NCI-H510A treated with DMSO at 0.1 percent for 48 hours (cell line): ENCODE results near the gene EID1.
A peak's percentile ranks its signal among the peaks of the same experiment; 100 is the strongest.
"Not testable (repeated sequence)": the region's sequence is repeated elsewhere in the genome, so short reads cannot be mapped to it uniquely, and the experiment has no call there.

ENCODE experiments used
- DNase-seq: peaks from one replicate; lab custom pipeline; 2025; lab: John Stamatoyannopoulos, UW

Gene EID1

GRCh38 chr15:48910554-48910953 lies 32.6 kb downstream of the EID1 start:
- not testable (repeated sequence) for DNase-seq

- DNase-seq, result no peak
These were observed 35.2 kb downstream of the EID1 start for GRCh38 chr15:48913141-48913540.

GRCh38 chr15:48914717-48915116 lies 36.8 kb downstream of the EID1 start:
- no peak for DNase-seq

- no peak for DNase-seq
These were observed 37.9 kb downstream of the EID1 start for GRCh38 chr15:48915861-48916260.

GRCh38 chr15:48916721-48917120 lies 38.8 kb downstream of the EID1 start:
- no peak for DNase-seq

GRCh38 chr15:48922046-48922445 lies 44.1 kb downstream of the EID1 start:
- no peak for DNase-seq

- no peak for DNase-seq
These were observed 46.8 kb downstream of the EID1 start for GRCh38 chr15:48924528-48925393.

- peak; percentile 1 for DNase-seq
These were observed 47.8 kb downstream of the EID1 start for GRCh38 chr15:48925714-48926223.

- no peak for DNase-seq
These were observed 51.1 kb downstream of the EID1 start for GRCh38 chr15:48928877-48929538.

GRCh38 chr15:48929661-48930060 lies 51.7 kb downstream of the EID1 start:
- no peak for DNase-seq
